HCT116 (cell line): ENCODE results near the gene ANGPTL4. TPM values are rescaled to one million over a fixed set of nuclear protein-coding genes. Genes with fewer than 3 reads are reported as not detected.

ENCODE experiments used
- ATAC-seq: fragments of 200-7000 bp; cut with Tn5 transposase; 2 replicates; pipeline ENCODE4 v1.9.1; 2020; ENCODE audit warnings: mild to moderate bottlenecking, moderate library complexity
- BruUV-seq: library from RNA; stranded (reverse); fragments of 400-500 nt; replicated peaks from 2 replicates; lab custom pipeline; 2021; lab: Mats Ljungman, UMichigan
- CTCF ChIA-PET: fragments of 300-600 bp; sonication (Branson Sonifier 250); formaldehyde crosslinking; loops from one replicate; lab custom pipeline; 2021; ENCODE audit warnings: antibody characterized with exemption; lab: Charles Lee
- POLR2A ChIA-PET: fragments of 300-600, 350-600 bp; sonication (Branson Sonifier 250); formaldehyde crosslinking; loops from one replicate; lab custom pipeline; 2021; ENCODE audit warnings: antibody characterized with exemption; lab: Charles Lee
- RAD21 ChIA-PET, 2 experiments: fragments of 300-600 bp; sonication (Branson Sonifier 250); formaldehyde crosslinking; loops; one replicate each; lab custom pipeline; 2023; ENCODE audit warnings: low total read pairs in 2 of 2; ENCODE audit not compliant: uncharacterized antibody in 2 of 2, unreplicated experiment in 2 of 2, low non-redundant PET in 1 of 2; lab: Charles Lee
- DNase-seq: peaks from one replicate; pipeline ENCODE4 v3.0.0-alpha.2; 2010; ENCODE audit warnings: low read depth, low spot score
- H2AFZ ChIP-seq: fragments of 200-600 bp; shearing (Covaris generic), sonication (generic); 2 replicates; pipeline ENCODE4 v1.6.1; 2017; ENCODE audit warnings: low read depth, mixed run types, mixed read lengths, antibody characterized with exemption, low read length; ENCODE audit not compliant: poor library complexity, severe bottlenecking
- H3K27ac ChIP-seq: 2 replicates; pipeline ENCODE4 v1.5.1; 2012; ENCODE audit warnings: low read depth, low read length
- H3K27me3 ChIP-seq: fragments of 200-600 bp; sonication (generic); 2 replicates; pipeline ENCODE4 v1.6.1; 2016; ENCODE audit warnings: mixed run types, low read length, mixed read lengths; ENCODE audit not compliant: insufficient read depth
- H3K36me3 ChIP-seq, 2 experiments: fragments of 200-500 bp in 1 of 2; fragments of 200-600 bp in 1 of 2; sonication (Bioruptor generic) in 1 of 2; sonication (generic) in 1 of 2; 2 replicates each; pipeline versions ENCODE4 v1.5.1 to v1.6.1; 2014 to 2016; ENCODE audit warnings: low read length in 2 of 2, inconsistent platforms in 1 of 2, mixed read lengths in 1 of 2, mixed run types in 1 of 2; ENCODE audit not compliant: insufficient read depth in 2 of 2, control insufficient read depth in 1 of 2
- H3K4me1 ChIP-seq, 2 experiments: fragments of 200-600 bp in 1 of 2; sonication (generic) in 1 of 2; 2 replicates each; pipeline versions ENCODE4 v1.5.1 to v1.6.1; 2012 to 2017; ENCODE audit warnings: low read length in 2 of 2, inconsistent platforms in 1 of 2, mild to moderate bottlenecking in 1 of 2, mixed read lengths in 1 of 2, mixed run types in 1 of 2, moderate library complexity in 1 of 2; ENCODE audit not compliant: insufficient read depth in 2 of 2, control insufficient read depth in 1 of 2
- H3K4me2 ChIP-seq: fragments of 200-600 bp; sonication (generic); 2 replicates; pipeline ENCODE4 v1.6.1; 2017; ENCODE audit warnings: mixed run types, low read length, mixed read lengths
- H3K4me3 ChIP-seq, 2 experiments: fragments of 200-600 bp in 1 of 2; sonication (generic) in 1 of 2; replicated peaks in 1 of 2; 2 replicates each; pipeline ENCODE4 v1.5.1; 2011 to 2016; ENCODE audit warnings: low read length in 2 of 2, control low read depth in 1 of 2, low read depth in 1 of 2, mild to moderate bottlenecking in 1 of 2, mixed read lengths in 1 of 2, mixed run types in 1 of 2
- H3K79me2 ChIP-seq: fragments of 200-600 bp; sonication (generic); 2 replicates; pipeline ENCODE4 v1.6.1; 2017; ENCODE audit warnings: mild to moderate bottlenecking, mixed run types, low read length, moderate library complexity, mixed read lengths; ENCODE audit not compliant: insufficient read depth
- H3K9ac ChIP-seq: fragments of 200-600 bp; sonication (generic); 2 replicates; pipeline ENCODE4 v1.6.1; 2016; ENCODE audit warnings: low read length, mixed read lengths
- H3K9me2 ChIP-seq: fragments of 200-600 bp; sonication (generic), shearing (Covaris generic); 2 replicates; pipeline ENCODE4 v1.6.1; 2017; ENCODE audit warnings: mixed run types, mild to moderate bottlenecking, moderate library complexity; ENCODE audit not compliant: insufficient read depth
- H3K9me3 ChIP-seq, 2 experiments: fragments of 200-500 bp in 1 of 2; fragments of 200-600 bp in 1 of 2; sonication (Bioruptor generic) in 1 of 2; sonication (generic) in 1 of 2; 2 replicates each; pipeline ENCODE4 v1.6.1; 2014 to 2017; ENCODE audit warnings: low read length in 2 of 2, mixed read lengths in 2 of 2, inconsistent platforms in 1 of 2, low read depth in 1 of 2, mild to moderate bottlenecking in 1 of 2, mixed run types in 1 of 2, moderate library complexity in 1 of 2; ENCODE audit not compliant: control insufficient read depth in 1 of 2, insufficient read depth in 1 of 2
- H4K20me1 ChIP-seq: fragments of 200-600 bp; sonication (generic), shearing (Covaris generic); 2 replicates; pipeline ENCODE4 v1.6.1; 2017; ENCODE audit warnings: mixed run types, mild to moderate bottlenecking, moderate library complexity; ENCODE audit not compliant: insufficient read depth
- CBX3 ChIP-seq: IDR thresholded peaks from 2 replicates; pipeline ENCODE4 v1.6.1; 2012; ENCODE audit warnings: low read depth
- EZH2 ChIP-seq: fragments of 200-600 bp; sonication (generic); IDR thresholded peaks from 2 replicates; pipeline ENCODE4 v1.6.1; 2017; ENCODE audit warnings: antibody characterized with exemption, mixed run types
- EZH2phosphoT487 ChIP-seq: fragments of 200-600 bp; IDR thresholded peaks from 2 replicates; pipeline ENCODE4 v1.6.1; 2018; ENCODE audit warnings: antibody characterized with exemption, borderline replicate concordance
- MAX ChIP-seq: IDR thresholded peaks from 2 replicates; pipeline ENCODE4 v1.6.1; 2012
- RAD21 ChIP-seq: IDR thresholded peaks from 2 replicates; pipeline ENCODE4 v1.6.1; 2012; ENCODE audit warnings: low read depth, mild to moderate bottlenecking
- SIN3A ChIP-seq: IDR thresholded peaks from 2 replicates; pipeline ENCODE4 v1.6.1; 2012; ENCODE audit warnings: low read depth
- SP1 ChIP-seq: IDR thresholded peaks from 2 replicates; pipeline ENCODE4 v1.6.1; 2012; ENCODE audit warnings: low read depth
- YY1 ChIP-seq: IDR thresholded peaks from 2 replicates; pipeline ENCODE4 v1.6.1; 2011; ENCODE audit warnings: low read length, low read depth, moderate library complexity, mild to moderate bottlenecking; ENCODE audit not compliant: insufficient replicate concordance; ENCODE audit errors: extremely low read depth
- ZFX ChIP-seq: fragments of 450-650 bp; IDR thresholded peaks from 2 replicates; pipeline ENCODE4 v1.6.1; 2017
- intact Hi-C: fragments of 100-400 bp; cut with micrococcal nuclease; formaldehyde crosslinking; loops from 2 replicates; pipeline ENCODE4 v1.10.0; 2022
- total RNA-seq: library from RNA; stranded (reverse); gene quantifications from one replicate; pipeline ENCODE4 v1.2.1, GENCODE V29; 2021; ENCODE audit not compliant: unreplicated experiment
- TF ChIP-seq, protein P1 (sequence below), 3 experiments: fragments of 200-600 bp in 1 of 3; sonication (generic) in 1 of 3; IDR thresholded peaks in 2 of 3; conservative IDR thresholded peaks in 1 of 3; 2 replicates each; pipeline ENCODE4 v1.5.1; 2012 to 2017; ENCODE audit warnings: low read depth in 2 of 3, low read length in 2 of 3, antibody characterized with exemption in 1 of 3, borderline replicate concordance in 1 of 3, control low read depth in 1 of 3, mild to moderate bottlenecking in 1 of 3, mixed read lengths in 1 of 3, mixed run types in 1 of 3, moderate library complexity in 1 of 3; ENCODE audit not compliant: insufficient read depth in 1 of 3
- TF ChIP-seq, protein P2 (sequence below): IDR thresholded peaks from 2 replicates; pipeline ENCODE4 v1.6.1; 2011; ENCODE audit warnings: mild to moderate bottlenecking, low read length, moderate library complexity; ENCODE audit not compliant: insufficient replicate concordance; ENCODE audit errors: extremely low read depth

The ANGPTL4 gene
- total RNA-seq, 1 experiment from 2014 or later, result 54.8 TPM

GRCh38 chr19:8412783-8413628, 49.1 kb downstream of the ANGPTL4 start, which contains the start of gene MARCHF2:
Gene MARCHF2, plus strand, starts transcription at chr19:8413305. Its CDS starts 8,536 bp downstream, at chr19:8421841.
- H2AFZ ChIP-seq, result peak within 1 kb of the TSS; percentile 68
- no peaks in the 10 kb centered on the region for H3K79me2 ChIP-seq
- peak within 1 kb of the TSS; percentile 66 to 67 for H3K4me3 ChIP-seq
- H3K27me3 ChIP-seq, result no peaks in the 10 kb centered on the region
- RAD21 ChIA-PET, result interaction anchor here (0.7 to 1.6 kb wide), 4 partner anchors 58 to 168 kb away, joined by 3 to 6 read pairs (median 4); partner anchors contain the start of gene ZNF414 (in 2 of the 2)
- intact Hi-C loops, result loop anchor here (5.0 to 10.0 kb wide), 2 partner anchors 61 to 102 kb away; partner anchors contain the start of gene ZNF414
- POLR2A ChIA-PET, result interaction anchor here (0.6 to 3.1 kb wide), 9 partner anchors 11 to 517 kb away, joined by 3 to 20 read pairs (median 4); partner anchors contain the start of genes HNRNPM, RAB11B and ZNF414
- H3K9me3 ChIP-seq, result no peaks in the 10 kb centered on the region
- peak; percentile 99 for ATAC-seq
- TF ChIP-seq MAX (peak; percentile 53; the same call in 1 of the 2 replicates), ZFX (peak; percentile 43; the same call in 1 of the 2 replicates), CBX3 (peak; percentile 54; the same call in 1 of the 2 replicates), RAD21 (peak; percentile 62), SP1 (peak; percentile 83), EZH2 (no peak), YY1 (peak; percentile 6), SIN3A (no peak), EZH2phosphoT487 (no peak)
- TF ChIP-seq, protein P1, sequence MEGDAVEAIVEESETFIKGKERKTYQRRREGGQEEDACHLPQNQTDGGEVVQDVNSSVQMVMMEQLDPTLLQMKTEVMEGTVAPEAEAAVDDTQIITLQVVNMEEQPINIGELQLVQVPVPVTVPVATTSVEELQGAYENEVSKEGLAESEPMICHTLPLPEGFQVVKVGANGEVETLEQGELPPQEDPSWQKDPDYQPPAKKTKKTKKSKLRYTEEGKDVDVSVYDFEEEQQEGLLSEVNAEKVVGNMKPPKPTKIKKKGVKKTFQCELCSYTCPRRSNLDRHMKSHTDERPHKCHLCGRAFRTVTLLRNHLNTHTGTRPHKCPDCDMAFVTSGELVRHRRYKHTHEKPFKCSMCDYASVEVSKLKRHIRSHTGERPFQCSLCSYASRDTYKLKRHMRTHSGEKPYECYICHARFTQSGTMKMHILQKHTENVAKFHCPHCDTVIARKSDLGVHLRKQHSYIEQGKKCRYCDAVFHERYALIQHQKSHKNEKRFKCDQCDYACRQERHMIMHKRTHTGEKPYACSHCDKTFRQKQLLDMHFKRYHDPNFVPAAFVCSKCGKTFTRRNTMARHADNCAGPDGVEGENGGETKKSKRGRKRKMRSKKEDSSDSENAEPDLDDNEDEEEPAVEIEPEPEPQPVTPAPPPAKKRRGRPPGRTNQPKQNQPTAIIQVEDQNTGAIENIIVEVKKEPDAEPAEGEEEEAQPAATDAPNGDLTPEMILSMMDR (IDR thresholded peaks at IDR 0.05 in 2 of 3, conservative IDR thresholded peaks at IDR 0.05 in 1 of 3; ENCODE audit: borderline replicate concordance in 1 of 3, insufficient read depth in 1 of 3, low read depth in 2 of 3, low read length in 2 of 3), result peak; percentile 45 to 63 (median 48); a peak in 5 of 6 replicates
- TF ChIP-seq, protein P2, sequence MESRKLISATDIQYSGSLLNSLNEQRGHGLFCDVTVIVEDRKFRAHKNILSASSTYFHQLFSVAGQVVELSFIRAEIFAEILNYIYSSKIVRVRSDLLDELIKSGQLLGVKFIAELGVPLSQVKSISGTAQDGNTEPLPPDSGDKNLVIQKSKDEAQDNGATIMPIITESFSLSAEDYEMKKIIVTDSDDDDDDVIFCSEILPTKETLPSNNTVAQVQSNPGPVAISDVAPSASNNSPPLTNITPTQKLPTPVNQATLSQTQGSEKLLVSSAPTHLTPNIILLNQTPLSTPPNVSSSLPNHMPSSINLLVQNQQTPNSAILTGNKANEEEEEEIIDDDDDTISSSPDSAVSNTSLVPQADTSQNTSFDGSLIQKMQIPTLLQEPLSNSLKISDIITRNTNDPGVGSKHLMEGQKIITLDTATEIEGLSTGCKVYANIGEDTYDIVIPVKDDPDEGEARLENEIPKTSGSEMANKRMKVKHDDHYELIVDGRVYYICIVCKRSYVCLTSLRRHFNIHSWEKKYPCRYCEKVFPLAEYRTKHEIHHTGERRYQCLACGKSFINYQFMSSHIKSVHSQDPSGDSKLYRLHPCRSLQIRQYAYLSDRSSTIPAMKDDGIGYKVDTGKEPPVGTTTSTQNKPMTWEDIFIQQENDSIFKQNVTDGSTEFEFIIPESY, result no peak
- DNase-seq, result peak; percentile 90
- peak within 1 kb of the TSS; percentile 60 for H3K9ac ChIP-seq
- no peaks in the 10 kb centered on the region for H3K36me3 ChIP-seq
- CTCF ChIA-PET, result interaction anchor here (0.6 to 1.9 kb wide), 17 partner anchors 11 to 783 kb away, joined by 3 to 21 read pairs (median 3); partner anchors contain the start of genes HNRNPM, PET100, RAB11B and XAB2
- H3K4me2 ChIP-seq, result peak within 1 kb of the TSS; percentile 92
- H4K20me1 ChIP-seq, result no peaks in the 10 kb centered on the region
- BruUV-seq, result no TSS peak
- H3K4me1 ChIP-seq, result peaks cover 23 to 24% of the 10 kb centered on the region in 2 experiments
- H3K27ac ChIP-seq, result peak within 1 kb of the TSS; percentile 57
- H3K9me2 ChIP-seq, result no peaks in the 10 kb centered on the region
